ENCODE data around the gene NR0B2. TPM values are rescaled to one million over a fixed set of nuclear protein-coding genes. Genes with fewer than 3 reads are reported as not detected.

NR0B2 gene
- total RNA-seq, 1 experiment from 2014 or later: not detected

DNA sequence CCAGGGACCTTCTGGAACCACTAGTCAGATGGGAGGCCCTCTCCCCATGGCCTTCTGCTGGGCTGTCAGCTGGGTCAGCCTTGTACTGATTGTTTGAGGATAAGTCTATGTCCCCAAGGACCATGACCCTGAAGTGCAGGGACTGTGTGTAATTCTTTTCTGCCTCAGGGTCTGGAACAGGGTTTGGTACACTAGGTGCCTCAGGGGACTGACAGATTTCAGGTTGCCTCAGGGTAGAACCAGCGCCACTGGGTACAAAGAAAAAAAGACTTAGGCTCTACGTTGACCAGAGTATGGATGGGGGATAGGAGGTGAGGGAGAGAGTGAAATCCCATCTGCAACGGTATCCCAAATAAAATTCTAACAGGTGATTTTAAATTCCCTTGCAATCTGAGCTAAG, 43.5 kb upstream of the NR0B2 start (continued):
- TF ChIP-seq, protein P1, sequence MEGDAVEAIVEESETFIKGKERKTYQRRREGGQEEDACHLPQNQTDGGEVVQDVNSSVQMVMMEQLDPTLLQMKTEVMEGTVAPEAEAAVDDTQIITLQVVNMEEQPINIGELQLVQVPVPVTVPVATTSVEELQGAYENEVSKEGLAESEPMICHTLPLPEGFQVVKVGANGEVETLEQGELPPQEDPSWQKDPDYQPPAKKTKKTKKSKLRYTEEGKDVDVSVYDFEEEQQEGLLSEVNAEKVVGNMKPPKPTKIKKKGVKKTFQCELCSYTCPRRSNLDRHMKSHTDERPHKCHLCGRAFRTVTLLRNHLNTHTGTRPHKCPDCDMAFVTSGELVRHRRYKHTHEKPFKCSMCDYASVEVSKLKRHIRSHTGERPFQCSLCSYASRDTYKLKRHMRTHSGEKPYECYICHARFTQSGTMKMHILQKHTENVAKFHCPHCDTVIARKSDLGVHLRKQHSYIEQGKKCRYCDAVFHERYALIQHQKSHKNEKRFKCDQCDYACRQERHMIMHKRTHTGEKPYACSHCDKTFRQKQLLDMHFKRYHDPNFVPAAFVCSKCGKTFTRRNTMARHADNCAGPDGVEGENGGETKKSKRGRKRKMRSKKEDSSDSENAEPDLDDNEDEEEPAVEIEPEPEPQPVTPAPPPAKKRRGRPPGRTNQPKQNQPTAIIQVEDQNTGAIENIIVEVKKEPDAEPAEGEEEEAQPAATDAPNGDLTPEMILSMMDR (IDR thresholded peaks at IDR 0.05 in 2 of 3, conservative IDR thresholded peaks at IDR 0.05 in 1 of 3; ENCODE audit: borderline replicate concordance in 1 of 3, insufficient read depth in 1 of 3, low read depth in 2 of 3, low read length in 2 of 3): no peak
- TF ChIP-seq SIN3A (IDR thresholded peaks at IDR 0.05; ENCODE audit: low read depth): no peak

DNA sequence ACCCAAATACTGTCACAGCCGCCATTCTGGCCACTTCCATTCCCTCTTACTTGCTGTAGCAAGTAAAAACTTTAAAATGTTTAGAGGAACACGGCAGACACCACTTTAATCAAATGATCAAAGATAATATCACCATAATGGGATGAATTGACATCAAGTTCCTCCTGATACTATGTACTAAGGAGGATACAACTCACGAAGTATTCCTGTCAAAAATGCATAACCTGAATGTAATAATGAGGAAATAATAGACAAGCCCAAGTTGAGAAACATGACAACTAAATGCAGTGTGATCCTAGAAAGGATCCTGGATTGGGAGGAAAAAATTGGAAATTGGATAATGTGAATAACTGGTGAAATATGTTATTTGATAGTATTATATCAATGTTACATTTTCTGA, 42.5 kb upstream of the NR0B2 start:
- Histone ChIP-seq H3K9ac (ENCODE audit: low read length) (no peak overlapping the region), H3K9me2 (ENCODE audit: insufficient read depth) (no peaks in the 10 kb centered on the region), H3K27ac (ENCODE audit: low read depth, low read length) (no peak overlapping the region), H3K4me2 (ENCODE audit: low read length) (no peak overlapping the region), H4K20me1 (ENCODE audit: insufficient read depth) (no peaks in the 10 kb centered on the region), H3K79me2 (ENCODE audit: insufficient read depth, low read length) (peaks cover 30% of the 10 kb centered on the region), H3K4me1 (ENCODE audit: control insufficient read depth in 1 of 2, insufficient read depth in 2 of 2, low read length in 2 of 2) (peaks cover 7 to 19% of the 10 kb centered on the region in 2 experiments; a peak in 3 of 4 replicates), H2AFZ (ENCODE audit: low read depth, low read length, poor library complexity, severe bottlenecking) (no peak overlapping the region), H3K27me3 (ENCODE audit: insufficient read depth, low read length) (no peaks in the 10 kb centered on the region), H3K36me3 (ENCODE audit: control insufficient read depth in 1 of 2, insufficient read depth in 2 of 2, low read length in 2 of 2) (peaks cover 5 to 7% of the 10 kb centered on the region in 2 experiments; a peak in 1 of 4 replicates), H3K9me3 (ENCODE audit: control insufficient read depth in 1 of 2, insufficient read depth in 1 of 2, low read depth in 1 of 2, low read length in 2 of 2) (no peaks in the 10 kb centered on the region), H3K4me3 (replicated peaks in 1 of 2; ENCODE audit: low read depth in 1 of 2, low read length in 2 of 2) (no peak overlapping the region)
- POLR2A ChIA-PET: no interaction called here
- DNase-seq (ENCODE audit: low read depth, low spot score) (no peak), ATAC-seq (no peak)
- CTCF ChIA-PET: no interaction called here
- RAD21 ChIA-PET (ENCODE audit: low non-redundant PET in 1 of 2, low total read pairs in 2 of 2, uncharacterized antibody in 2 of 2, unreplicated experiment in 2 of 2): no interaction called here
- no TSS peak for BruUV-seq (replicated peaks)
- no peak for TF ChIP-seq SIN3A (IDR thresholded peaks at IDR 0.05; ENCODE audit: low read depth)
- TF ChIP-seq EZH2 (IDR thresholded peaks at IDR 0.05): no peak
- no peak for TF ChIP-seq POLR2AphosphoS5 (IDR thresholded peaks at IDR 0.05; ENCODE audit: low read depth, low read length)
- no peak for TF ChIP-seq FOSL1 (IDR thresholded peaks at IDR 0.05; ENCODE audit: low read depth)
- TF ChIP-seq, protein P1 (IDR thresholded peaks at IDR 0.05 in 2 of 3, conservative IDR thresholded peaks at IDR 0.05 in 1 of 3; ENCODE audit: borderline replicate concordance in 1 of 3, insufficient read depth in 1 of 3, low read depth in 2 of 3, low read length in 2 of 3): no peak
- no peak for TF ChIP-seq EZH2phosphoT487 (IDR thresholded peaks at IDR 0.05; ENCODE audit: borderline replicate concordance)
- TF ChIP-seq EGR1 (IDR thresholded peaks at IDR 0.05; ENCODE audit: low read depth): no peak
- TF ChIP-seq ZFX (IDR thresholded peaks at IDR 0.05): no peak
- TF ChIP-seq, protein P2, sequence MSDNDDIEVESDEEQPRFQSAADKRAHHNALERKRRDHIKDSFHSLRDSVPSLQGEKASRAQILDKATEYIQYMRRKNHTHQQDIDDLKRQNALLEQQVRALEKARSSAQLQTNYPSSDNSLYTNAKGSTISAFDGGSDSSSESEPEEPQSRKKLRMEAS (IDR thresholded peaks at IDR 0.05): no peak
- TF ChIP-seq ZNF274 (IDR thresholded peaks at IDR 0.05; ENCODE audit: low read depth, low read length): no peak
- TF ChIP-seq ELF1 (IDR thresholded peaks at IDR 0.05; ENCODE audit: borderline replicate concordance, low read depth): no peak
- intact Hi-C loops (cut with micrococcal nuclease): no loop called here
